HuH-7.5 (cell line): Measurements from ENCODE around the gene PRR7.

Experiments used
- DNase-seq: peaks from one replicate; pipeline ENCODE4 v3.0.0; 2011; ENCODE audit warnings: low spot score

PRR7 gene

GRCh38 chr5:177425196-177425800 lies 21.3 kb upstream of the PRR7 start:
- DNase-seq: no peak

GRCh38 chr5:177425801-177426565 lies 20.6 kb upstream of the PRR7 start:
- peak; percentile 100 for DNase-seq

GRCh38 chr5:177426566-177427210 lies 19.9 kb upstream of the PRR7 start, which contains the start of gene GRK6:
Gene GRK6 (plus strand): TSS chr5:177426676. CDS start chr5:177426846, 170 bp downstream.
- DNase-seq: peak; percentile 72

GRCh38 chr5:177427211-177427822 lies 19.3 kb upstream of the PRR7 start:
- DNase-seq: peak; percentile 57

GRCh38 chr5:177427919-177428573 lies 18.6 kb upstream of the PRR7 start:
- DNase-seq: no peak

GRCh38 chr5:177428574-177429217 lies 17.9 kb upstream of the PRR7 start:
- no peak for DNase-seq

- DNase-seq: no peak
These were observed 17.2 kb upstream of the PRR7 start for GRCh38 chr5:177429248-177430040.

- DNase-seq: no peak
These were observed 16.3 kb upstream of the PRR7 start for GRCh38 chr5:177430140-177430951.

GRCh38 chr5:177430972-177431316 lies 15.7 kb upstream of the PRR7 start:
- DNase-seq: no peak

GRCh38 chr5:177431317-177432142 lies 15.1 kb upstream of the PRR7 start:
- DNase-seq: no peak

- no peak for DNase-seq
These were observed 14.3 kb upstream of the PRR7 start for GRCh38 chr5:177432143-177432838.

- no peak for DNase-seq
These were observed 13.6 kb upstream of the PRR7 start for GRCh38 chr5:177432839-177433657.

GRCh38 chr5:177433658-177434217 lies 12.9 kb upstream of the PRR7 start:
- no peak for DNase-seq

- no peak for DNase-seq
These were observed 12.2 kb upstream of the PRR7 start for GRCh38 chr5:177434437-177434836.

- DNase-seq: no peak
These were observed 11.5 kb upstream of the PRR7 start for GRCh38 chr5:177434942-177435738.

GRCh38 chr5:177435847-177436536 lies 10.6 kb upstream of the PRR7 start:
- DNase-seq: no peak
